ENCODE results near the gene ASAP2.
"Not testable (repeated sequence)": the region's sequence is repeated elsewhere in the genome, so short reads cannot be mapped to it uniquely, and the experiment has no call there.

The ASAP2 gene

DNA sequence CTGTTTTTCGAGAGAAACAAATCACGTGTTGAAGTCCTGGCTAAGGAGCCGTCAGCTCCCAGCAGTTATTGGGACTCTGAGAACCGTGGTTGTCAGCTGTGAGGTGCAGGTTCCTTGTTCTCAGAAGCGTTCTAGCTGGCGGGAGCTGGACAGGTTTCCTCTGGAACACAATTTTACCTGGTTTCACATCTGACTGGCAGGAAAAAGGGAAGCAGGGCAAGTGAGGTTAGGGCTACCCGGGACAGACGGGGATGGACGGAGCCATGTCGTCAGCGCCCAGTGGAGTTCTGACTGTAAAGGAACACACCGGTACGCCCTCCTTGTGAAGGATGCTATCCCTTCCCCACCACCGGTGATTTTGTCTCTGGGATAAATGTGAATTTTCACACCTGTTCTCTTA, 190.6 kb downstream of the ASAP2 start:
- H3K4me2 ChIP-seq (ENCODE audit: low read length) = no peak overlapping the region
- H3K79me2 ChIP-seq (ENCODE audit: insufficient read depth, low read length) = no peaks in the 10 kb centered on the region
- H3K9ac ChIP-seq (ENCODE audit: low read length) = no peak overlapping the region
- H4K20me1 ChIP-seq (ENCODE audit: insufficient read depth, low read length) = no peaks in the 10 kb centered on the region
- H3F3A ChIP-seq (ENCODE audit: insufficient read depth, low read length) = no peaks in the 10 kb centered on the region
- H3K27me3 ChIP-seq (ENCODE audit: insufficient read depth, low read length) = no peaks in the 10 kb centered on the region
- TF ChIP-seq EZH2 (IDR thresholded peaks at IDR 0.05; ENCODE audit: borderline replicate concordance, low read length) = no peak
- TF ChIP-seq CTCF (IDR thresholded peaks at IDR 0.05; ENCODE audit: low read length) = no peak
- H3K4me1 ChIP-seq (ENCODE audit: insufficient read depth, low read length, severe bottlenecking) = no peaks in the 10 kb centered on the region
- no peak overlapping the region for H2AFZ ChIP-seq (ENCODE audit: low read length)
- H3K27ac ChIP-seq (ENCODE audit: low read depth, low read length, poor library complexity, severe bottlenecking) = no peak overlapping the region
- no peaks in the 10 kb centered on the region for H3K9me3 ChIP-seq (ENCODE audit: low read length)
- H3K36me3 ChIP-seq (ENCODE audit: insufficient read depth, low read length) = no peaks in the 10 kb centered on the region
- no peaks in the 10 kb centered on the region for H3K9me2 ChIP-seq (ENCODE audit: low read depth, low read length)
- no peak overlapping the region for H3K4me3 ChIP-seq (ENCODE audit: low read depth, low read length, poor library complexity, severe bottlenecking)

- not testable (repeated sequence) for H3K9me2 ChIP-seq (ENCODE audit: low read depth, low read length); H3K27ac ChIP-seq (ENCODE audit: low read depth, low read length, poor library complexity, severe bottlenecking); H3K36me3 ChIP-seq (ENCODE audit: insufficient read depth, low read length); H3F3A ChIP-seq (ENCODE audit: insufficient read depth, low read length); H4K20me1 ChIP-seq (ENCODE audit: insufficient read depth, low read length); H3K27me3 ChIP-seq (ENCODE audit: insufficient read depth, low read length); H3K9ac ChIP-seq (ENCODE audit: low read length); H3K9me3 ChIP-seq (ENCODE audit: low read length); H2AFZ ChIP-seq (ENCODE audit: low read length); H3K4me3 ChIP-seq (ENCODE audit: low read depth, low read length, poor library complexity, severe bottlenecking); H3K4me2 ChIP-seq (ENCODE audit: low read length); H3K79me2 ChIP-seq (ENCODE audit: insufficient read depth, low read length); H3K4me1 ChIP-seq (ENCODE audit: insufficient read depth, low read length, severe bottlenecking)
These were observed 191.6 kb downstream of the ASAP2 start for GRCh38 chr2:9398251-9398650.

- no peak overlapping the region for H3K4me2 ChIP-seq (ENCODE audit: low read length)
- TF ChIP-seq EZH2 (IDR thresholded peaks at IDR 0.05; ENCODE audit: borderline replicate concordance, low read length) (no peak), CTCF (IDR thresholded peaks at IDR 0.05; ENCODE audit: low read length) (no peak)
- H3K9ac ChIP-seq (ENCODE audit: low read length) = no peak overlapping the region
- no peaks in the 10 kb centered on the region for H3F3A ChIP-seq (ENCODE audit: insufficient read depth, low read length)
- H3K9me2 ChIP-seq (ENCODE audit: low read depth, low read length) = no peaks in the 10 kb centered on the region
- no peaks in the 10 kb centered on the region for H4K20me1 ChIP-seq (ENCODE audit: insufficient read depth, low read length)
- no peaks in the 10 kb centered on the region for H3K79me2 ChIP-seq (ENCODE audit: insufficient read depth, low read length)
- H3K4me1 ChIP-seq (ENCODE audit: insufficient read depth, low read length, severe bottlenecking) = no peaks in the 10 kb centered on the region
- no peaks in the 10 kb centered on the region for H3K27me3 ChIP-seq (ENCODE audit: insufficient read depth, low read length)
- no peak overlapping the region for H3K4me3 ChIP-seq (ENCODE audit: low read depth, low read length, poor library complexity, severe bottlenecking)
- H2AFZ ChIP-seq (ENCODE audit: low read length) = no peak overlapping the region
- H3K9me3 ChIP-seq (ENCODE audit: low read length) = no peaks in the 10 kb centered on the region
- no peaks in the 10 kb centered on the region for H3K36me3 ChIP-seq (ENCODE audit: insufficient read depth, low read length)
- no peak overlapping the region for H3K27ac ChIP-seq (ENCODE audit: low read depth, low read length, poor library complexity, severe bottlenecking)
These were observed 192.5 kb downstream of the ASAP2 start for GRCh38 chr2:9398881-9399780.
